ENCODE results near the gene PHPT1.

Gene PHPT1

GRCh38 chr9:136847826-136848392, 1.3 kb upstream of the PHPT1 start:
- DNase-seq (ENCODE audit: low spot score) = peak; percentile 73

- DNase-seq (ENCODE audit: low spot score) = peak; percentile 30
These were observed 694 bp upstream of the PHPT1 start for GRCh38 chr9:136848393-136849037.

- no peak for DNase-seq (ENCODE audit: low spot score)
These were observed 1.0 kb downstream of the PHPT1 start for GRCh38 chr9:136849960-136850865.

GRCh38 chr9:136850866-136851775, 1.9 kb downstream of the PHPT1 start:
- DNase-seq (ENCODE audit: low spot score) = no peak

- no peak for DNase-seq (ENCODE audit: low spot score)
These were observed 2.9 kb downstream of the PHPT1 start, which contains the start of gene MAMDC4 for GRCh38 chr9:136851941-136852663. Gene MAMDC4, plus strand, starts transcription at chr9:136852346. Its CDS starts 71 bp downstream, at chr9:136852417.

GRCh38 chr9:136852664-136853595, 3.7 kb downstream of the PHPT1 start:
- no peak for DNase-seq (ENCODE audit: low spot score)

GRCh38 chr9:136853596-136854112, 4.4 kb downstream of the PHPT1 start:
- no peak for DNase-seq (ENCODE audit: low spot score)

- no peak for DNase-seq (ENCODE audit: low spot score)
These were observed 5.1 kb downstream of the PHPT1 start for GRCh38 chr9:136854113-136854841.

- DNase-seq (ENCODE audit: low spot score) = no peak
These were observed 5.7 kb downstream of the PHPT1 start for GRCh38 chr9:136854842-136855460.

GRCh38 chr9:136855461-136856078, 6.4 kb downstream of the PHPT1 start:
- no peak for DNase-seq (ENCODE audit: low spot score)

- no peak for DNase-seq (ENCODE audit: low spot score)
These were observed 6.9 kb downstream of the PHPT1 start for GRCh38 chr9:136856079-136856476.

GRCh38 chr9:136856541-136857141, 7.4 kb downstream of the PHPT1 start:
- DNase-seq (ENCODE audit: low spot score) = no peak

GRCh38 chr9:136857166-136857565, 8.0 kb downstream of the PHPT1 start:
- no peak for DNase-seq (ENCODE audit: low spot score)

GRCh38 chr9:136857581-136858412, 8.6 kb downstream of the PHPT1 start:
- no peak for DNase-seq (ENCODE audit: low spot score)

GRCh38 chr9:136858452-136858843, 9.2 kb downstream of the PHPT1 start:
- DNase-seq (ENCODE audit: low spot score) = no peak

- DNase-seq (ENCODE audit: low spot score) = no peak
These were observed 9.9 kb downstream of the PHPT1 start for GRCh38 chr9:136858844-136859757.

All from CD4-positive, alpha-beta T cell treated with Interleukin-15 for 4 hours (primary cell).